ENCODE data around the gene SLAMF8.

SLAMF8 gene

GRCh38 chr1:159821171-159821867 lies 5.4 kb upstream of the SLAMF8 start:
- peak; percentile 73 for DNase-seq (ENCODE audit: low spot score)

GRCh38 chr1:159823406-159823805 lies 3.3 kb upstream of the SLAMF8 start:
- peak; percentile 93 for DNase-seq (ENCODE audit: low spot score)

- DNase-seq (ENCODE audit: low spot score) = no peak
Measured at GRCh38 chr1:159825564-159825963, 1.1 kb upstream of the SLAMF8 start.

- no peak for DNase-seq (ENCODE audit: low spot score)
Measured at GRCh38 chr1:159827102-159827490, 423 bp downstream of the SLAMF8 start.

GRCh38 chr1:159827549-159827948 lies 876 bp downstream of the SLAMF8 start:
- DNase-seq (ENCODE audit: low spot score) = no peak

GRCh38 chr1:159828176-159828575 lies 1.5 kb downstream of the SLAMF8 start:
- DNase-seq (ENCODE audit: low spot score) = no peak

GRCh38 chr1:159828581-159829272 lies 2.1 kb downstream of the SLAMF8 start:
- DNase-seq (ENCODE audit: low spot score) = no peak

GRCh38 chr1:159829273-159829634 lies 2.6 kb downstream of the SLAMF8 start:
- peak; percentile 72 for DNase-seq (ENCODE audit: low spot score)

- DNase-seq (ENCODE audit: low spot score) = no peak
Measured at GRCh38 chr1:159829822-159830465, 3.3 kb downstream of the SLAMF8 start.

- no peak for DNase-seq (ENCODE audit: low spot score)
Measured at GRCh38 chr1:159830722-159831121, 4.0 kb downstream of the SLAMF8 start.

GRCh38 chr1:159831412-159832141 lies 4.9 kb downstream of the SLAMF8 start:
- DNase-seq (ENCODE audit: low spot score) = peak; percentile 53

GRCh38 chr1:159832309-159832708 lies 5.6 kb downstream of the SLAMF8 start:
- no peak for DNase-seq (ENCODE audit: low spot score)

- no peak for DNase-seq (ENCODE audit: low spot score)
Measured at GRCh38 chr1:159835356-159835755, 8.7 kb downstream of the SLAMF8 start.

- no peak for DNase-seq (ENCODE audit: low spot score)
Measured at GRCh38 chr1:159835862-159836525, 9.3 kb downstream of the SLAMF8 start.

- no peak for DNase-seq (ENCODE audit: low spot score)
Measured at GRCh38 chr1:159838715-159839114, 12.0 kb downstream of the SLAMF8 start.

GRCh38 chr1:159839116-159839849 lies 12.6 kb downstream of the SLAMF8 start:
- no peak for DNase-seq (ENCODE audit: low spot score)

- no peak for DNase-seq (ENCODE audit: low spot score)
Measured at GRCh38 chr1:159841749-159842148, 15.1 kb downstream of the SLAMF8 start.

- no peak for DNase-seq (ENCODE audit: low spot score)
Measured at GRCh38 chr1:159843459-159843858, 16.8 kb downstream of the SLAMF8 start.

GRCh38 chr1:159845751-159846629 lies 19.3 kb downstream of the SLAMF8 start:
- no peak for DNase-seq (ENCODE audit: low spot score)

GRCh38 chr1:159847231-159847630 lies 20.6 kb downstream of the SLAMF8 start:
- no peak for DNase-seq (ENCODE audit: low spot score)

All from D341Med (cell line).